OCI-LY3 (cell line): ENCODE measurements around the gene CEACAM19.
A peak's percentile ranks its signal among the peaks of the same experiment; 100 is the strongest.

Experiments used
- H2AFZ ChIP-seq: fragments of 200-600, 300-600 bp; shearing (Covaris generic); 2 replicates; pipeline ENCODE4 v1.6.0; 2014; ENCODE audit warnings: antibody characterized with exemption, low read depth, low read length
- H3K27ac ChIP-seq: fragments of 200-600, 300-600 bp; sonication (generic); 2 replicates; pipeline ENCODE4 v1.5.1; 2014; ENCODE audit warnings: mild to moderate bottlenecking, low read length, moderate library complexity, mixed read lengths
- H3K27me3 ChIP-seq: fragments of 200-600, 300-600 bp; sonication (generic); 2 replicates; pipeline ENCODE4 v1.6.1; 2014; ENCODE audit warnings: low read depth, low read length, mixed read lengths
- H3K36me3 ChIP-seq: fragments of 200-600, 300-600 bp; sonication (generic); replicated peaks from 2 replicates; pipeline ENCODE3; 2014; ENCODE audit warnings: low read depth, low read length, mixed read lengths
- H3K4me1 ChIP-seq: fragments of 300-600, 200-600 bp; sonication (generic); 2 replicates; pipeline ENCODE4 v1.6.1; 2014; ENCODE audit warnings: low read length, mixed read lengths
- H3K4me2 ChIP-seq: fragments of 200-600, 300-600 bp; sonication (generic); 2 replicates; pipeline ENCODE4 v1.6.1; 2014; ENCODE audit warnings: low read length, mixed read lengths
- H3K4me3 ChIP-seq: fragments of 300-600, 200-600 bp; sonication (generic); 2 replicates; pipeline ENCODE4 v1.5.1; 2014; ENCODE audit warnings: antibody characterized with exemption, mild to moderate bottlenecking, low read length, moderate library complexity
- H3K79me2 ChIP-seq: fragments of 300-600, 200-600 bp; shearing (Covaris generic); 2 replicates; pipeline ENCODE4 v1.6.1; 2014; ENCODE audit warnings: mild to moderate bottlenecking, low read length, mixed read lengths
- H3K9ac ChIP-seq: fragments of 300-600, 200-600 bp; shearing (Covaris generic); 2 replicates; pipeline ENCODE4 v1.6.0; 2014; ENCODE audit warnings: mild to moderate bottlenecking, low read length, moderate library complexity
- H3K9me3 ChIP-seq: fragments of 200-600, 300-600 bp; shearing (Covaris generic); 2 replicates; pipeline ENCODE4 v1.6.1; 2014; ENCODE audit warnings: low read length, mixed read lengths; ENCODE audit not compliant: insufficient read depth
- H4K20me1 ChIP-seq: fragments of 200-600, 300-600 bp; sonication (generic); 2 replicates; pipeline ENCODE4 v1.6.1; 2016; ENCODE audit warnings: low read length, mixed read lengths; ENCODE audit not compliant: insufficient read depth
- EZH2phosphoT487 ChIP-seq: fragments of 200-600 bp; shearing (Covaris generic); IDR thresholded peaks from 2 replicates; pipeline ENCODE4 v1.6.1; 2018; ENCODE audit warnings: antibody characterized with exemption, mixed run types, low read depth
- TF ChIP-seq, protein P1 (sequence below): fragments of 200-600, 300-600 bp; sonication (generic); IDR thresholded peaks from 2 replicates; pipeline ENCODE4 v1.5.1; 2014; ENCODE audit warnings: antibody characterized with exemption, low read length, low read depth

Gene CEACAM19

GRCh38 chr19:44722131-44723121 is 51.1 kb downstream of the CEACAM19 start:
- Histone ChIP-seq H3K4me2 (peak overlapping the region; percentile 68), H3K4me3 (peak overlapping the region; percentile 46), H3K36me3 (no peaks in the 10 kb centered on the region), H3K27me3 (peaks cover 30% of the 10 kb centered on the region), H3K9ac (no peak overlapping the region), H3K4me1 (peaks cover 27% of the 10 kb centered on the region), H4K20me1 (no peaks in the 10 kb centered on the region), H2AFZ (0 out of 2 replicates have a peak overlapping the region, but pooled peaks have one; percentile 15), H3K9me3 (no peaks in the 10 kb centered on the region), H3K27ac (no peak overlapping the region), H3K79me2 (no peaks in the 10 kb centered on the region)
- TF ChIP-seq EZH2phosphoT487 = no peak
- TF ChIP-seq, protein P1, sequence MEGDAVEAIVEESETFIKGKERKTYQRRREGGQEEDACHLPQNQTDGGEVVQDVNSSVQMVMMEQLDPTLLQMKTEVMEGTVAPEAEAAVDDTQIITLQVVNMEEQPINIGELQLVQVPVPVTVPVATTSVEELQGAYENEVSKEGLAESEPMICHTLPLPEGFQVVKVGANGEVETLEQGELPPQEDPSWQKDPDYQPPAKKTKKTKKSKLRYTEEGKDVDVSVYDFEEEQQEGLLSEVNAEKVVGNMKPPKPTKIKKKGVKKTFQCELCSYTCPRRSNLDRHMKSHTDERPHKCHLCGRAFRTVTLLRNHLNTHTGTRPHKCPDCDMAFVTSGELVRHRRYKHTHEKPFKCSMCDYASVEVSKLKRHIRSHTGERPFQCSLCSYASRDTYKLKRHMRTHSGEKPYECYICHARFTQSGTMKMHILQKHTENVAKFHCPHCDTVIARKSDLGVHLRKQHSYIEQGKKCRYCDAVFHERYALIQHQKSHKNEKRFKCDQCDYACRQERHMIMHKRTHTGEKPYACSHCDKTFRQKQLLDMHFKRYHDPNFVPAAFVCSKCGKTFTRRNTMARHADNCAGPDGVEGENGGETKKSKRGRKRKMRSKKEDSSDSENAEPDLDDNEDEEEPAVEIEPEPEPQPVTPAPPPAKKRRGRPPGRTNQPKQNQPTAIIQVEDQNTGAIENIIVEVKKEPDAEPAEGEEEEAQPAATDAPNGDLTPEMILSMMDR = no peak

GRCh38 chr19:44723299-44723951 is 52.1 kb downstream of the CEACAM19 start:
- TF ChIP-seq, protein P1 = no peak
- no peak for TF ChIP-seq EZH2phosphoT487
- H3K9me3 ChIP-seq = no peaks in the 10 kb centered on the region
- no peaks in the 10 kb centered on the region for H3K79me2 ChIP-seq
- H3K27ac ChIP-seq = no peak overlapping the region
- peaks cover 27% of the 10 kb centered on the region for H3K27me3 ChIP-seq
- no peak overlapping the region for H3K4me2 ChIP-seq
- no peak overlapping the region for H3K9ac ChIP-seq
- H3K36me3 ChIP-seq = no peaks in the 10 kb centered on the region
- H3K4me3 ChIP-seq = no peak overlapping the region
- no peak overlapping the region for H2AFZ ChIP-seq
- H4K20me1 ChIP-seq = no peaks in the 10 kb centered on the region
- H3K4me1 ChIP-seq = peaks cover 36% of the 10 kb centered on the region

- H3K27me3 ChIP-seq = peaks cover 23% of the 10 kb centered on the region
- TF ChIP-seq EZH2phosphoT487 = no peak
- TF ChIP-seq, protein P1 = peak; percentile 99
- no peak overlapping the region for H3K9ac ChIP-seq
- peak overlapping the region; percentile 58 for H3K4me2 ChIP-seq
- H4K20me1 ChIP-seq = no peaks in the 10 kb centered on the region
- no peaks in the 10 kb centered on the region for H3K9me3 ChIP-seq
- H3K4me3 ChIP-seq = no peak overlapping the region
- H3K27ac ChIP-seq = no peak overlapping the region
- H3K36me3 ChIP-seq = no peaks in the 10 kb centered on the region
- H3K79me2 ChIP-seq = no peaks in the 10 kb centered on the region
- H2AFZ ChIP-seq = no peak overlapping the region
- peaks cover 37% of the 10 kb centered on the region for H3K4me1 ChIP-seq
Observed at GRCh38 chr19:44723952-44724319, 52.7 kb downstream of the CEACAM19 start.

GRCh38 chr19:44725251-44725650 is 54.0 kb downstream of the CEACAM19 start:
- Histone ChIP-seq H2AFZ (0 out of 2 replicates have a peak overlapping the region, but pooled peaks have one; percentile 23), H3K27ac (no peak overlapping the region), H3K79me2 (no peaks in the 10 kb centered on the region), H3K36me3 (no peaks in the 10 kb centered on the region), H3K4me2 (peak overlapping the region; percentile 58), H3K4me1 (peaks cover 37% of the 10 kb centered on the region), H3K9me3 (no peaks in the 10 kb centered on the region), H3K27me3 (peaks cover 23% of the 10 kb centered on the region), H3K9ac (peak overlapping the region; percentile 14; the same call in 1 of the 2 replicates), H4K20me1 (no peaks in the 10 kb centered on the region), H3K4me3 (peak overlapping the region; percentile 62)
- no peak for TF ChIP-seq EZH2phosphoT487
- TF ChIP-seq, protein P1 = no peak
